Measurements from ENCODE around the gene PDHB.
"Not testable (repeated sequence)": the region's sequence is repeated elsewhere in the genome, so short reads cannot be mapped to it uniquely, and the experiment has no call there.

- not testable (repeated sequence) for TF ChIP-seq CTCF (IDR thresholded peaks at IDR 0.05; ENCODE audit: insufficient read depth, low read length); POLR2AphosphoS5 (IDR thresholded peaks at IDR 0.05; ENCODE audit: low read depth)
These were observed 7.3 kb upstream of the PDHB start for GRCh38 chr3:58440996-58441355.
